Activated T-helper 2 cell treated with anti-CD3 and anti-CD28 coated beads, Interferon-gamma antibody, Interleukin-2, Interleukin-4, amounts not matched to agents 10 μg/mL and 5 μg/mL and 100 μg/mL, durations not matched to agents 14 hours and 24 hours and 36 hours (primary cell): ENCODE data around the gene CPE. TPM values are rescaled to one million over a fixed set of nuclear protein-coding genes. Genes with fewer than 3 reads are reported as not detected.
"Not testable (repeated sequence)": the region's sequence is repeated elsewhere in the genome, so short reads cannot be mapped to it uniquely, and the experiment has no call there.

Source experiments
- DNase-seq: peaks from one replicate; pipeline ENCODE4 v3.0.0; 2021; ENCODE audit warnings: low spot score
- H3K27ac Mint-ChIP-seq: one replicate; pipeline ENCODE4 v1.8.0; 2021; ENCODE audit warnings: mixed read lengths
- H3K27me3 Mint-ChIP-seq: one replicate; pipeline ENCODE4 v1.8.0; 2021; ENCODE audit warnings: low read depth, mixed read lengths
- H3K36me3 Mint-ChIP-seq: one replicate; pipeline ENCODE4 v1.8.0; 2021; ENCODE audit warnings: low read depth, mixed read lengths
- H3K4me1 Mint-ChIP-seq: one replicate; pipeline ENCODE4 v1.8.0; 2021; ENCODE audit warnings: low read depth, mixed read lengths
- H3K4me3 Mint-ChIP-seq: one replicate; pipeline ENCODE4 v1.8.0; 2021; ENCODE audit warnings: low read depth, mild to moderate bottlenecking, moderate library complexity, mixed read lengths
- H3K9me3 Mint-ChIP-seq: one replicate; pipeline ENCODE4 v1.8.0; 2021; ENCODE audit warnings: mixed read lengths
- intact Hi-C: fragments of 100-400 bp; cut with micrococcal nuclease; formaldehyde crosslinking; loops from one replicate; pipeline ENCODE4 v1.15.1; 2023
- total RNA-seq: library from RNA; stranded (reverse); gene quantifications from 2 replicates; pipeline ENCODE4 v1.2.3, GENCODE V29; 2022

Gene CPE
- total RNA-seq, 1 donor from 2014 or later = 0.30 TPM

DNA sequence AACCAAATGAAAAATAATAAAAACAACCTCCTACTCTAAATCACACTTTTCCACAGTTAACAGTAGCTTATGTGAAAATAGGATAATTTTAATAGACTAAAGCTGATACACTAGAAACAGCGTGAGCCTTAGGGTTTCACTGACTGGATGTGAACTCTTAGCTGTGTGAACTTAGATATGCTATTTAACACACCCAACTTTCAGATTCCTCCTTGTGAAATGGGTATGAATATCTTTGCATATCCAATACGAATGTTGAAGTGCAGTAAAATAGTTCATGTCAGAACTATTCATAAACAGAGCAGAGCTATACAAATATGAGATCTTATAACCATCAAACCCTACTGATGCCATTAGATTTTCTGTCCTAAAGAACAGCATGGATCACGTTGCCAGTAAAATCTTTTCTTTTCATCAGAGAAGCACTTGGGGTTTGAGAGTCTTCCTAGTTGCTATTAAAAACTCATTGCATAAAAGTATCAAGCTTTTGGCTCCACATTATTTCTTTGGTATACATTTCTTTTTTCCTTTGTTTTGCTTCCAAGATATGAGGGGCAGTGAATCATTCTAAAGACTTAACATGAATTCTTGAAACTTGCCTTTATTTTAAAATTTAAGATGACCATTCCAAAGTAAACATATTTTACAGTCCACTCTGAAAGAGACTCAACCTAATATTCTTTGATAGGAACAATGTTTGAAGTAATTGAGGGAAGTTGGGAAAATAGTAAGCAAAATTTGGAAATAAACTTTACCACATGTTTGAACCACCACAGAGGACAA is 102.4 kb downstream of the CPE start:
- Mint-ChIP-seq H3K27me3 (peaks cover 8% of the 10 kb centered on the region), H3K9me3 (no peaks in the 10 kb centered on the region), H3K4me3 (no peak overlapping the region), H3K36me3 (no peaks in the 10 kb centered on the region), H3K27ac (no peak overlapping the region), H3K4me1 (no peaks in the 10 kb centered on the region)
- no peak for DNase-seq
- intact Hi-C loops = no loop called here

- Mint-ChIP-seq H3K36me3 (no peaks in the 10 kb centered on the region), H3K4me3 (no peak overlapping the region), H3K9me3 (no peaks in the 10 kb centered on the region)
These were observed 111.0 kb downstream of the CPE start for GRCh38 chr4:165489786-165490185.

DNA sequence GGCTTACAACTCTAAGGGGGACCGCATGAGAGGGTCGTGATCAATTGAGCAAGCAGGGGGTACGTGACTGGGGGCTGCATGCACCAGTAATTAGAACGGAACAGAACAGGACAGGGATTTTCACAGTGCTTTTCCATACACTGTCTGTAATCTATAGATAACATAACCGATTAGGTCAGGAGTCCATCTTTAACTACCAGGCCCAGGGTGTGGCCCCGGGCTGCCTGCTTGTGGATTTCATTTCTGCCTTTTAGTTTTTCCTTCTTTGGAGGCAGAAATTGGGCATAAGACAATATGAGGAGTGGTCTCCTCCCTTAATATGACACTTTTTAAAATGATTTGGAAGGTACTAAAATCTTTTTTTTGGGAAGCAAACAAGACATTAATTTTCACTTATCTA is 113.8 kb downstream of the CPE start:
- H3K9me3 Mint-ChIP-seq, H3K4me3 Mint-ChIP-seq, H3K4me1 Mint-ChIP-seq, intact Hi-C loops, H3K27ac Mint-ChIP-seq, DNase-seq, H3K36me3 Mint-ChIP-seq: not testable (repeated sequence)
- H3K27me3 Mint-ChIP-seq = peaks cover 19% of the 10 kb centered on the region

More at GRCh38 chr4:165489786-165490185, 111.0 kb downstream of the CPE start:
- H3K27ac Mint-ChIP-seq = no peak overlapping the region
- intact Hi-C loops = no loop called here
- peaks cover 20% of the 10 kb centered on the region for H3K27me3 Mint-ChIP-seq
- no peak for DNase-seq
- peaks cover 3% of the 10 kb centered on the region for H3K4me1 Mint-ChIP-seq

GRCh38 chr4:165493359-165493758 is 114.6 kb downstream of the CPE start:
- H3K36me3 Mint-ChIP-seq = no peaks in the 10 kb centered on the region
- DNase-seq = peak; percentile 44
- intact Hi-C loops = loop anchor here (1.0 kb wide), 1 partner anchor 599 kb away; no protein-coding TSS in a partner anchor
- H3K27me3 Mint-ChIP-seq = peaks cover 19% of the 10 kb centered on the region
- H3K4me1 Mint-ChIP-seq = peaks cover 3% of the 10 kb centered on the region
- H3K4me3 Mint-ChIP-seq = no peak overlapping the region
- H3K27ac Mint-ChIP-seq = no peak overlapping the region
- H3K9me3 Mint-ChIP-seq = no peaks in the 10 kb centered on the region

- Mint-ChIP-seq H3K27me3 (no peaks in the 10 kb centered on the region), H3K36me3 (no peaks in the 10 kb centered on the region), H3K9me3 (no peaks in the 10 kb centered on the region), H3K27ac (no peak overlapping the region), H3K4me3 (no peak overlapping the region), H3K4me1 (peaks cover 2% of the 10 kb centered on the region)
- intact Hi-C loops = no loop called here
- DNase-seq = no peak
These were observed 124.4 kb downstream of the CPE start for GRCh38 chr4:165502916-165503907.

- Mint-ChIP-seq H3K27ac (no peak overlapping the region), H3K27me3 (no peaks in the 10 kb centered on the region), H3K9me3 (no peaks in the 10 kb centered on the region), H3K36me3 (no peaks in the 10 kb centered on the region), H3K4me1 (peaks cover 2% of the 10 kb centered on the region), H3K4me3 (no peak overlapping the region)
- DNase-seq = no peak
- intact Hi-C loops = no loop called here
These were observed 125.4 kb downstream of the CPE start for GRCh38 chr4:165504184-165504583.

- DNase-seq = no peak
- no peaks in the 10 kb centered on the region for H3K9me3 Mint-ChIP-seq
- H3K4me3 Mint-ChIP-seq = no peak overlapping the region
- no peak overlapping the region for H3K27ac Mint-ChIP-seq
- H3K27me3 Mint-ChIP-seq = no peaks in the 10 kb centered on the region
- H3K4me1 Mint-ChIP-seq = peaks cover 2% of the 10 kb centered on the region
- intact Hi-C loops = no loop called here
- H3K36me3 Mint-ChIP-seq = no peaks in the 10 kb centered on the region
These were observed 127.4 kb downstream of the CPE start for GRCh38 chr4:165505958-165506837.

DNA sequence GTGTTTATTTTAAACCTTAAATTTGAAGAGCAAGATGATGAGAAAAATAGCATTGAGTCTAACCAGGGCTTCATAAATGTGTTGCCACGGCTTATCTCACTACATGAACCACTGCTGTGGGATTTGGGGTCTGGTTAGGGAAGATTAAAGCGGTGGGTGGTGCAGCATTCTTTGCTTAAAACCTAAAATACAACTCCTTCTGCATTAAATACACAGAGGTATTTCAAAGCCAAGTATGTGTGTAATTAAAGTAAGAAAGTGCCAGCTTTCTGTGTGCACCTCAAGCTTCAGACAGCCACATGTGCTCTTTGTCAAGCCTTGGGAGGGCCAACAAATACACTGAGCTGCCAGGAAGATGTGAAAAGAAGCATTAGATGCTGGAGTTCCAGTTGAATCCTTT is 128.0 kb downstream of the CPE start:
- intact Hi-C loops = no loop called here
- H3K4me1 Mint-ChIP-seq = peaks cover 2% of the 10 kb centered on the region
- H3K36me3 Mint-ChIP-seq = no peaks in the 10 kb centered on the region
- no peak overlapping the region for H3K27ac Mint-ChIP-seq
- no peaks in the 10 kb centered on the region for H3K27me3 Mint-ChIP-seq
- DNase-seq = no peak
- H3K9me3 Mint-ChIP-seq = no peaks in the 10 kb centered on the region
- no peak overlapping the region for H3K4me3 Mint-ChIP-seq

DNA sequence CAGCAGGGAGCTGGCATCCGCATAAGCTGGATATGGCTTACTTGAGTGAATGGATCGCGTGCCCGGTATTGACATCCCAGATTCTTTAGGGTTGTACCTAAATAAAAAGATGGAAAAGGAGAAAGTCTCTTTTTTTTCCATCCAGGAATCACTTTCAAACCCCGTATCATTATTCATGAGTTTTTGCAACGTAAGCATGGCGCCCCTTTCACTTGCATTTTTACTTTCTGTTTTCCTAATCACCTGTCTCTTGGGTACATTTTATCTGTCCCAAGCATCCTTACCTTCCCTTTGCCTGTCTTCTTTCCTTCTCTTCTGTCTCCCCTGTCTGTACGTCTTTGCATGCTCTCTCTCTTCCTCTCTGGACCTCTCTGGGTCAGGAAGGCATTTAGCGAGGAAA is 128.6 kb downstream of the CPE start:
- peaks cover 2% of the 10 kb centered on the region for H3K4me1 Mint-ChIP-seq
- intact Hi-C loops = no loop called here
- H3K27me3 Mint-ChIP-seq = no peaks in the 10 kb centered on the region
- H3K27ac Mint-ChIP-seq = no peak overlapping the region
- H3K9me3 Mint-ChIP-seq = no peaks in the 10 kb centered on the region
- no peak overlapping the region for H3K4me3 Mint-ChIP-seq
- no peaks in the 10 kb centered on the region for H3K36me3 Mint-ChIP-seq
- DNase-seq = no peak

DNA sequence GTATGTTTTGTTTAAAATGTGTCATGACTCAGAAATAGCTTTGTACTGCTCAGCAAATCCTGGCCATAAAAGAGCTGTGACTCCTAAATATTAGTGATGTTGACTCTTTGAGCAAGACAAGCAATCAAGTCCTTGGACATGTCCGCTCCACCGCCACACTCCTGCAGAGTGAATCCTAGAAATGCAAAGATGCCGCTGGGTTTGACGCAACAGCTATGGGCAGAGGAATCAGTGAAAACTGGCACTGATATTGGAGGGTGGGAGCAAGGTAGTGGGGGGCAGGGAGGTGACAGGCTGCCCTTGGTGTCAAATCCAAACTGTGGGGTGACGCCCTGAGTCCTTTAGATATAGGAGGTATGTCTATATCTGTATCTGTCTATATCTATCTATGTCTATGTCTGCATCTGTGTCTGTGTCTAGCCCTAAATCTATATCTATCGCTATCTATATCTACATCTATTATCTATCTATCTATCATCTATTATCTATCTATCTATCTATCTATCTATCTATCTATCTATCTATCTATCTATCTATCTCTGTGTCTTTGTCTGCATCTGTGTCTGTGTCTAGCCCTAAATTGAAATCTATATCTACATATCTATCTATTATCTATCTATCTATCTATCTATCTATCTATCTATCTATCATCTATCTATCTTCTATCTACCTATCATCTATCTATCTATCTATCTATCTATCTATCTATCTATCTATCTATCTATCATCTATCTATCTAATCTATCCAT is 129.7 kb downstream of the CPE start:
- Mint-ChIP-seq H3K4me3 (no peak overlapping the region), H3K27ac (no peak overlapping the region), H3K9me3 (no peaks in the 10 kb centered on the region), H3K4me1 (no peaks in the 10 kb centered on the region), H3K27me3 (no peaks in the 10 kb centered on the region), H3K36me3 (no peaks in the 10 kb centered on the region)
- no peak for DNase-seq
- intact Hi-C loops = no loop called here

DNA sequence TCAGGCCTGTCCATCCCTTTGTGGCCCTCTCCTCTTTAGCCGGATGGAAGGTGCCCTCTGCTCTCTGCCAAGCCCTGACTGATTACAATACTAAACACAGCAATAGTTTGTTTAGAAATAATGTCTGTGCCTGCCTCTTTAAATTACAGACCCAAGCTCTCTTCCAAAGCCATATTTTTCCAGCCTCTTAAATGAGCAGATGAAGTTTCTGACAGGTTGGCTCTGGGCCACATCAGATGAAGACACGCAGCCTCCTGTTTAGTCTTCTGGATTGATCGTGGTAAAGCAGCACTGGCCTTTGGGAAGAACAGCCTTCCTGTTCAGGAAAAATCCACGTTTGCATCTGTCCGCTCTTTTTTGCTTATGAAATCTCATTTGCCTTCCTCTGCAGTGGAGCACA is 133.6 kb downstream of the CPE start:
- Mint-ChIP-seq H3K9me3 (no peaks in the 10 kb centered on the region), H3K4me3 (no peak overlapping the region), H3K27ac (no peak overlapping the region), H3K27me3 (no peaks in the 10 kb centered on the region), H3K36me3 (no peaks in the 10 kb centered on the region), H3K4me1 (no peaks in the 10 kb centered on the region)
- intact Hi-C loops = no loop called here
- DNase-seq = no peak

GRCh38 chr4:165514739-165515138 is 135.9 kb downstream of the CPE start:
- no peaks in the 10 kb centered on the region for H3K4me1 Mint-ChIP-seq
- intact Hi-C loops = no loop called here
- DNase-seq = no peak
- no peaks in the 10 kb centered on the region for H3K36me3 Mint-ChIP-seq
- no peak overlapping the region for H3K27ac Mint-ChIP-seq
- H3K9me3 Mint-ChIP-seq = no peaks in the 10 kb centered on the region
- no peak overlapping the region for H3K4me3 Mint-ChIP-seq
- no peaks in the 10 kb centered on the region for H3K27me3 Mint-ChIP-seq
